ENCODE data around the gene ZMYND11.

The ZMYND11 gene

DNA sequence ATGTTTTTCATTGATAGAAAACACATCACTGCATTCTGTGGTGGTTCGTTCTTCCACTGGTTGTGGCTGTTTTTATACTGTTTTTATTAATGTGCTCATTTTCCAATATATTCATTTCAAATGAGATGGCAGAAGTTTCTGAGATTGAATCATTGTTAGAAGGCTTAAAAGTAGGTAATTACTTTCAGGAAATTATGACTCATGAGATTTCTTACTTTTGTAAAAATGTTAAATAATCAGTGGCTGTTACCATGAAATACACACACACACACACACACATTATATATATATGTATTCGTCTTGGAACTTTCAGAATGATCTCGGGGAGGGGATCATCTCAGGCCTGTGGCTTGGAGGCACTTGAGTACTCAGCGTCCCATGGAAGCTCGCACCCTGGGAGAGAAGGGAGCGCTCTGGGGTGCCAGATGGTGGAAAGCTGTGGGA, 66.1 kb downstream of the ZMYND11 start:
- DNase-seq: no peak

DNA sequence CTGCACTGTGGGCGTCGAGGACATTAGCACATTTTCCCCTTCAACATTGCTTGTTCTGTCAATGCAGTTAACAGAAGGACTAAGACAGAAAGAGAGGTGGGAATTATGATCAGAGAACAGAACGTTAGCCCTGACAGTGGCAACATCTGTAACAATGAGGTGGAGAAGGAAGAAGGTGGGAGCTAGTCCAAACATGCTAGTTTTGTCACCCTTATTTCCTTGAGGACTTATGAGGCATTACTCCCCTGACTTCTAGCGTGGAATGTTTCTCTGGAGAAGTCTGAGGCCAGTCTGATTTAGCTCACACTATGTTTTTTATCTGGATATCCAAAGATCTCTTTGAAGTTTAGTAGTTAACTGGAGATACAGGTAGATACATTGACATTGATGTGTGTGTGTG, 73.4 kb downstream of the ZMYND11 start:
- no peak for DNase-seq

DNA sequence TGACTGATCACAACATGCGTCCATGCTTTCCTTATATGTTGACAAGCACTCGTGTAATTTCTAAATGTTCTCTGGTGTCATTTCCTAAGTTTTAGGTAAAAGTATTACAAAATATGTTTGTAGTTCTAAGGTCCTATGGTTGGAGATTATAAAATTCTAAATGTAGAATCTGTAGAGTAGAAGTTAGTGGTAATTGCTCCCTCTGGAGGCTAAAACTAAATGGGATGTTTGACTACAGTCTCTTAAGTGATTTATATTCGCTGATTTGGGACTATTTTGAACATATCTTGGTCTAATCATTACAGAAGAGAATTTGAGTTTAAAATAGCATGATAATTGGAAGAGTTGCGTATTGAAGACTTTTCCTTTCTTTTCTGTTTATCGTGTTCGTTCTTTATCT, 74.1 kb downstream of the ZMYND11 start:
- no peak for DNase-seq

DNA sequence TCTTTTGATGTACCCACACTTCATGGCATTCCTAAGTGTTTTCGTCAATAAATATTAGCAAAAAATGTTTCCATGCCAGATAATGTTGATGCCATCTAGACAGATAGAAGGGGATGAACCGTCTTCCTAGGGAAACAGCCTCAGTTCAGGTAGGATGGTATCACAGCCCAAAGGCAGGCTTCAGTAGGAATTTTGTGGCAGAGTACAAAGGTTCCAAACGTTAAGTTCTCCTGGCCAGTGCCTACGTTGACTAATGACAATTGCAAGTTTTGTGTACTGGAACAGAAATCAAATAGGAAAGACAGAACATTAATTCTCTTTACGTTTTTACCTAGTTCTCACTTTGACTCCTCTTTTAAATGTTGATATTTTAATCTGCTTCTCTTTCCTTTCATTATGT, 75.0 kb downstream of the ZMYND11 start:
- no peak for DNase-seq

DNA sequence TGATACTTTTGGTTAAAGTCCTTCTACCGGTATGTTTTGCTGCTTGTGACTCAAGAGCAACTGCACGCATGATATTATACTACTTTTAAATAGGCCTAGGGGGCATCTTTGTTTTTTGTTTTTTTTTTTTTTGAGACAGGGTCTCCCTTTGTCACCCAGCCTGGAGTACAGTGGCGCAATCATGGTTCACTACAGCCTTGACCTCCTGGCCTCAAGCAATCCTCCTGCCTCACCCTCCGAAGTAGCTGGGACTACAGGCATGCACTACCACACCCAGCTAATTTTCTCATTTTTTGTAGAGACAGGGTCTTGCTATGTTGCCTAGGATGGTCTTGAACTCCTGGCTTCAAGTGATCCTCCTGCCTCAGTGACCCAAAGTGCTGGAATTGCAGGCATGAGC, 80.2 kb downstream of the ZMYND11 start:
- DNase-seq: no peak

DNA sequence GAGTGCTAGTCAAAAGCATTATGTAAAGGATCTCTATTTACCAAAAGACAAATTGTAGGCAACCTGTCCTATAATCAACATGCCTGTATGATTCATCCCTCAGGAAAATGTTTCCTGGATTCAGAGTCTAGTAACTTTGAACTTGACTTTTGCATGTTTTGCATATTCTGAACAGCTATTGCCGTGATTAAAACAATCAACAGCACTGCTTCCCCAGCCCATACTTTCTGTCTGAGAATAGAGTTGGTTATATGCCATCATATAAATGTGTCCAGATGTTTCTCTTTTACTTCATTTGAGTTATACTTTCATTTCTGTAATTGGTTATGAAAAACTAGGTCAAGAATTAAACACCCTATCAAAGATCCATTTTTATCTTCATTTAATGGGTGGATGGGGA, 83.5 kb downstream of the ZMYND11 start:
- no peak for DNase-seq

DNA sequence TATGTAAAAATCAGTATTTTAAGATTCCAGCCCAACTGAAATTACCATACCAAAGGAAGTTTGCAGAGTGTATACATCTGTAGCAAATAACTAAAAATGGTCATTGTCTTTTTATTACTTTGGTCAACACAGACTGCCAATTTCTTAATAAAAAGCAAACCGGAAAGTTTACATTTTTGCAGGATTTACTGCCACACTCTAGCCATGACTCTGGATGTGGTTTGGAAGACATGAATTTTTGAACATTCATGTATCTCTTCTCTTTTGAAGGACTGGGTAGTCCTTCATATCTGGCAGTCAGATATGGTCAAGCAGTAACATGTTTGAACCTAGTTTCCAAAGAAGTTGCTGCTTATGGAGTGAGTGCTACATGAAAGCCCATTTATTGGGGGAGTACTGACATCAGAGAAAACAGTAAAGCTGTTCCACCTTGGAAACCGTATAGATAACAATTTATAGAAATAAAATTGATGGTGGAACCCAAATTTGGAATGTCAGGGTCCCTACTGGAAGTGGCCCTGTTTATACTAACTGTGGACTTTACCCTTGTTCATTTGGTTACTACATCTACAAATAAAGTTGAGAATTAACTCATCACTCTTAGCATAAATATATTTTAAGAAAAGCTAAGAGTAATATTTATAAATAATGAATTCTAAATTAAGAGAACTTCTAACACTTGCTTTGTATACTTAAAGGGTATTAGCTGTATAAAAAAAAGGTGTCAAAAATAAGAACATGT, 84.6 kb downstream of the ZMYND11 start:
- DNase-seq: no peak

DNA sequence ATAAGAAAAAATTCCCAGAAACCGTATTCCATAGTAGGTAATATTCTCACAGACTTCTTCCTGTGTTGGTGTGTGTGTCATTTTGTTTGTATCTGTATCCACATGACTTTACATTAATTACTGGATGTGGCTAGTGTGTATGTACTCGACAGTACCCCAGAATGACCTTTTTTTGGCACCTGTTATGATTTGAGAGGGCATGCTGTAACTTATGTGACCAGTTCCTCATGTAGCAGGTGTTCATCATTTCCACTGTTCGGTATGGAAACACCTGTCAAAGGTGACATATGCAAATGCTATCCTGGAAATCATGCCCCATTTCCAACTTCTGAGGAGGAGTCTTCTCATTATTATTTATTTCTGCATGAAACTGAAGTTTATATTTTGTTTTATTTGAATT, 89.3 kb downstream of the ZMYND11 start:
- no peak for DNase-seq

DNA sequence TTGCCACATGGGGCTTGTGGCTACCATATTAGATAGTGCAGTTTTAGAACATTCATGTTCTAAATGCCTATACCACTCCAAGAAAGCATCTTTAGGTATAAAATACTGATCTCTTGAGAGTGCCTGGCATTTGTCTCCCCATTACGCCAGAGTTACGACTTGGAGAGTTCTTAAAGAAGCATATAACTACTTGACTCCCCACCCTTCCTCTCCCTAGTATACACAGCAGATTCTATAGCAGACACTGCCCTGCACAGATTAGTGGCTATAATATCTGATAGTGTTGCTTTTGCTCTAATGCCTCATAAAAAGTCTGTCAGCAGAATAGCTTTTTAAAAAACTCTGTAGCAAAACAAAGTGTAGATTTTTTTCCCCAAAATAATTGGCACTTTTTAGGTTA, 90.8 kb downstream of the ZMYND11 start:
- DNase-seq: no peak

DNA sequence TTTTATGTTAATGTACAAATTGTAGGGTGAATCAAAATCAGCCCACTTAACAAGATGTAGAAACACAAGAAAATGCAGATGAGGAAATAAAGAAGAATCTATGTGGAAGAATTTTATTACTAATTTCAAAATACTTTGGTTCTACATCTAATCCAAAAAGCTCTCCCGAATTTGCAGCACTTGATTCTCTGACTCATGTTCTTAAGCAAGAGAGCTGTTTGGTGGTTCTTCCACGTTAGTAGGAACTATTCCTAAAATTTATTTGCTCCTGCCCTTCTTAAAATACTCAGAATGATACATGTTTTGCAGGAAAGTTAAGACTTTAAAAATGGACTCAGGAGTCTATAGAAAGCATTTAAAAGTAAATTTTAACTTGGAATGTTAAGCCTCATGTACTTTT, 91.8 kb downstream of the ZMYND11 start:
- DNase-seq: no peak

DNA sequence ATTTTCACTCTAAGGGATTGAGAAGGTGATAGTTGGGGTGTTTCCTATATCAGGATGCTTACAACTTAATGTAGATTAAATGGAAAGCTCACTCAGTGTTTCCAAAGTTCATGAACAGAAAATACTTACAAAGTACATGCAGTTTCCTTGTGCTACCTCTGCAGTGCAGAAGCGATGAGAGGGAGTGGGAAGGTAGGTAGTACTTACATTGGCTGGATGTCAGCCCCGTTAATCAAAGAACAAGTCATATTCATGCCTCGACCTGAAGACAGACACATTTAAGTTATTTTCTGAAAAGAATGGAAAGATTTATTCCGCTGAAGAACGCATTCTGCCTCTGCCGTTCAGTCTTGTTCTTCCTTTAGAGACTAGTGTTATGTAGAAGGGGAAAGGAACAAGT, 93.1 kb downstream of the ZMYND11 start:
- DNase-seq: no peak

DNA sequence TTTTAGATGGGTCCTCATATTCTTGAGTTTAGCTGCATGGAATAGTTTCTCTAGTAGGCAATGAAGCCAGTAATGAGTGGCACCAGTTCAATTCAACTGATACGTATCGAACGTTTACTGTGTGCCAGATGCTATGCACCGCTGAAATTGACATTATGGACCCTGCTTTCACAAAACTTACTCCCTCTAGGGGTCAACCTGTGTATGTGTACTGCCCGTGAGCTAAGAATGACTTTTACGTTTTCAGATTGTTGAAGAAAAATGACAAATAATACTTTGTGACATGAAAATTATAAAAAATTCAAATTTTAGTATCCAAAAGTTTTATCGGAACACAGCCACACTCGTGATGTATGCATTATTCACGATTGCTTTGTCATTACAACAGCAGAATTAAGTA, 95.5 kb downstream of the ZMYND11 start:
- DNase-seq: no peak

DNA sequence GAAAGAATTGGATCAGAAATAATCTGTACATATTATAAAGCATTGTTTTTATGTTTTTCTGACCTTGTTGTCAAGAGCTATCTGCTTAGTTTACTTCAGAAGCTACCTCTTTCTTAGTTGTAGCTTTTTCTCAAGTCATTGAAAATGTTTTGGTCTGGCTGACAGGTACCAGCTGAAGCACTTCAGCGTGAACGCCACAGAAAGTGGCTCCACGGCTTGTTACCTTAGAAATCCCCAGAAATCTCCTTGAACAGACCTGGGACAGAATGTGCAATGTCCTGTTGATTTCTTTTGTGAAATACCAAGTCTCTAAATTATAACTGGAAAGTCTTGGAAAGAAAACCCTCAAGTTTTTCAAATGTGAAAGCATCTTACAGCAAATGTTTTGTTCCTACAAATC, 96.8 kb downstream of the ZMYND11 start:
- no peak for DNase-seq

DNA sequence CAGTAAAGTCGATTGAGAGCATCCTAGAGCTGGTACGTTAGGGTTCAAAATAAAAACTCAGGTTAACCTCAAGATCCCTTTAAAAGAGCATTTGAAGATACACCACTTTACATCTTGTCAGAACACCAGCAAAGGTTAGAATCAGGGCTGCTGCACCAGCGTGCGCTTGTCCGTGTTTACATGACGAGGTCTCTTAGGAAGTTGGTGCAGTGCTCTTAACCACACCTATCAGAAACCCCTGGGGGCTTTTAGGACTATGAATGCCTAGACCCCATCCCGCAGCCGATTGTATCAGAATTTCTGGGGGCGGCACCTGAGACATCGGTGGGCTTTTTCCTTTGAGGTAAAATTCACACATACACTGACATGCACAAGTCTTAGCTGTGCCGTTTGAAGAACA, 97.6 kb downstream of the ZMYND11 start:
- no peak for DNase-seq

DNA sequence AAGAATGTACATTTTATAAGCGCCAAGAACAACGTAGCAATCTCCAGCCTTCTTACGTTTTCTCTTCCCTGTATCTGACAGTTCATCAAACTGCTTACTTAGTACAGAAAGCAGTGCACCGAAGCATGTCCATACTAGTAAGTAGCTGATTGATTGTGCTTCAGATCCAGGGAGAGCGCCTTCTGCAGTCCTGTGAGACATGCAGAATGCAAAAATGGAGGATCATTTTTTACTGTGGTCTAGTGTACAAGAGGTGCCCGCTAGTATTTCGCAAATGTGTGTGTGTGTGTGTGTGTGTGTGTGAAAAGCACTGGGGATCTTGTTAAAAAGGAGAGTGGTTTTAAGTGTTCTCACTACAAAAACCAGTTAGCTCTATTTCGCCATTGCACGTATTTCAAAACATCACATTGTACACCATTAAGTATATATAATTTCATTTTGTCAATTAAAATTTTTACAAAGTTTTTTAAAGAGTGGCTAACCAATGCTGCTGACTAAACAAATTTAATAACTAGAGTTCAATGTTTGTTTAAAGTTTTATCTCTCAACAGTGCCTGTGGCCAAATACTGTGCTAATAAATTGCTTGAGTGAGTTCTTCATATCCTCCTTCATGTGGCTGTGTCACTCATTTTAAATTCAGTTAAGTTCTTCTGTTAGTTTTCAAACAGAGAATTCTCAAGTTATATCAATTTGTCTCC, 99.6 kb downstream of the ZMYND11 start:
- no peak for DNase-seq

DNA sequence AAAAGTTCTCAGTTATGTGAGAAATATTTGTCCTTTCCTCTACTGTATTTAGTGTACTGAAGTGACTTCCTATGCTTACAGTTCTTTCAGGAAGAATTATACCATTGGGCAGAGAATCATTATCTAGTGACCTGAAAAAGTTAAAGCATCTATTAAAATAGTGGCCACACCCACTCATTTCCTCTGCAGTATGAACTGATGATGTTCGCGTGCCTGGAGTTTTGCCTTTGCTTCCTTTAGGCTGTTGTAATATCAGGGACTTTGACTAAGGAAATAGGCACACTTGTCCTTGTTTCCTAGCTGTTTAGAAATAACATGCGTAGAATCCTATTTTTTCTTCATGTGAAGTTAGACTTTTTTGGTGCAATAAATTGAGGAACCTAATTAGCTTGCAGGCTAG, 100.7 kb downstream of the ZMYND11 start:
- DNase-seq: no peak

DNA sequence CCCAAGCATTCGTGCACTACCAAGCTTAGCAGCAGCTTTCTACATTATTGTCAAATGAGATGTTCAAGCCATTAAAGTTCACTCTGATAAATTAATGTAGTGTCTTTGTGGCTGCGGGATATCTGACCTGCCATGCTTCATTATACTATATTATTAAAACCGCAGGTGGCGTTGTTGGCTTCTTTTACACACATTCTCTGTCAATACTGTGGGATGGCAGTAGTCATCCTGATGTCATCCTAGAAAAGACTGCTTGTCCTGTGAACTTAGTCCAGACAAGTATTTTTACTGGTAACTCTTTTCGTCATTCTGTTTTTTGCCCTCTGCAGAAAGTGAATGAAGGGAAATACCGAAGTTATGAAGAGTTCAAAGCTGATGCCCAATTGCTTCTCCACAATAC, 103.9 kb downstream of the ZMYND11 start:
- DNase-seq: no peak

DNA sequence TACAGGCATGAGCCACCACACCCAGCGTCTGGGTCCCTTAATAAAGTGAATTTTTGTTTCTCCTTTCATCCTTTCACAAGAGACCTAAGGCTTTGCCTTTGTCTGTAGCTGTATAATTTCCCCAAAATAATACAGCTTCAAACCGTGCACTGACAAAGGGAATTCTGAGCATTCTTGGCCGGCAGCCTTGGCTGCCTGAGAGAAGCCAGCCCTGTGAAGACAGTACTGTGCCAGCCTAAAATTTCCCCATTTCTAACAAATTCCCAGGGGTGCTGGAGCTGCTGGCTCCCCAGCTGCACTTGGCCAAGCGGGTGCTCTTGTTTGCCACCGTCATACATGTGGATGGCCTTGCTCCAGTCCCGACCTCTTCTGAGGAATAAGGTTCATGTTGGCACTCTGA, 106.2 kb downstream of the ZMYND11 start:
- DNase-seq: no peak

DNA sequence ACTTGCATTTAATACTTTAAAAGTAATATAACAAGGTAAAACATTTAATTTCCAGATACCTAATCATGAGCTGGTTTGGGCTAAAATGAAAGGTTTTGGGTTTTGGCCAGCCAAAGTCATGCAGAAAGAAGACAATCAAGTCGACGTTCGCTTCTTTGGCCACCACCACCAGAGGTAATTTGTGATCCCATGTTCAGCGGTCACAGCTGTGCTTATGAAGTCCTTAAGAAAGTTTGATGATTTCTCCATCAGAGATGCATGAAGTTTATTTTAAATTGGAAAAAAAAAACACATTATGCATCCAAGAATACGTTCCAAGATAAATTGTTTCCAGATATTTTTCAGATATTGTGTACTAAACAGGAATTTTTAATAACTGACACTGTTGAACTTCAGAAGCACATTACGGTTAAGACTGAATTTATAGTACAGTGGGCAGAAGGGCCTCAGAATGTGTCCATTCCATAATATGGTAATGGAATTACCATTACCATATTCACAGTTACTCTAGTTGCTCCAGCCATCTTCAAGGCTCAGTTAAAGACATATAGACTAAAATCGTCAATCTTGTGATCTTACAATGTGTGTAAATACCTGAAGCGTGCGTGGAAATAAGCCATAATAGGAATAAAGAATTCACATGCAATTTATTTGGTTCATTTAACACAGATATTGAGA, 106.8 kb downstream of the ZMYND11 start:
- no peak for DNase-seq

DNA sequence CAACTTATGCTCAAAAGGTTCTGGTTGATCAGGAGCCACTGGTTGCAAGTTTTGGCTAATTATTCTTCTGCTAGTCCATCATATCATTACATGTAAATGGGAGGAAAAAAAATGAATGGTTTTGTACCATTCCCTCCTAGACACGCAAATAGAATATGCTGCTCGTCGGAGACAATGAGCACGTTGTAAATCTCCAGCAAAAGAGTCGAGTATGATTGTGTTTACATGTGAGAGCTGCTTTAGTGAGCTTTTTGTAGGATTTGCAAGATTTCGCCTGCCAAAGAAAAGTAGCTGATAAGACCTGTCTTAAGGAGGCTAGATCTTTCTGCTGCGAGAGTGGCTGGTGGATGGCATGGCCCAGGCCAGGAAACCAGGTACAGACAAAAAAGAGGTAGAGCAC, 109.0 kb downstream of the ZMYND11 start:
- DNase-seq: no peak

DNA sequence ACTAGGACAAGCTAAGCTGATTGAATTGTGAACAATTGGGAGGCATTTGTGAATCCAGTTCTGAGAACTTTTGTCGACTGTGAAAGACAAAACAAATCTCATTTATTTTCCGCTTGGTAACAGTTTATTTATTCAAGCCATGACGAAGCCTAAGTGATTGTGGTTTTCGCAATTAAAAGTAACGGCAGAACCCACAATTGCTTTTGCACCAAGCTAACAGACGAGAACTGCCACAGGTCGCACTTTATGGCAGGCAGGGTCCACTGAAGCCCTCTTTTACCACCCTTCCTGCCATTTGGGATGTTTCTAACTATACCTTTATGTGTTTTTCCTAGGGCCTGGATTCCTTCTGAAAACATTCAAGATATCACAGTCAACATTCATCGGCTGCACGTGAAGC, 111.2 kb downstream of the ZMYND11 start:
- DNase-seq: no peak

DNA sequence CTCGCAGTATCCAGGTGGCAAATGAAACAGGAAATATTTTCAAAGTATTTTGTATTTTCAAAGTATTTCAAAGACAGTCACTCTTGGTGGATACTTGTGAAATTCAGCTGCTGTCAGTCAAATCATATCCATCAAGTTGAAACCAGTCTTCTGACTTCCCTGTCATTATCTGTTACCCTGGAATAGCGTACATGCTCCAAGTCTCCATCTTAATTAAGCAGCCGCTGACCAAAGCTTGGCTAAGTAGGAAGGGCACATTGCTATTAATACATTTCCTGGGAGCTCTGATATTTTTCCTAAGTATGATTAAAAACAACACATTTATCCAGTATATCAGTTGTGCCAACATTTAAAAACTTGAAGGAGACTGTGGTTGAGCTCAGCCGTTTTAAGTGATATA, 112.2 kb downstream of the ZMYND11 start:
- no peak for DNase-seq

DNA sequence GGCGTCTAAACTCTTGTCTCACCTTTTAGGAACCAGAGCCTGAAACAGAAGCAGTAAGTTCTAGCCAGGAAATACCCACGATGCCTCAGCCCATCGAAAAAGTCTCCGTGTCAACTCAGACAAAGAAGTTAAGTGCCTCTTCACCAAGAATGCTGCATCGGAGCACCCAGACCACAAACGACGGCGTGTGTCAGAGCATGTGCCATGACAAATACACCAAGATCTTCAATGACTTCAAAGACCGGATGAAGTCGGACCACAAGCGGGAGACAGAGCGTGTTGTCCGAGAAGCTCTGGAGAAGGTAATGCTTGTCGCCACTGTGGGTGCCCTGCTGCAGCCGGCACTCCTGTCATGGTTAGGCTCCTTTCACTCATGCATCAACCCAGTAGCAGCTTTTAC, 113.1 kb downstream of the ZMYND11 start:
- DNase-seq: no peak

DNA sequence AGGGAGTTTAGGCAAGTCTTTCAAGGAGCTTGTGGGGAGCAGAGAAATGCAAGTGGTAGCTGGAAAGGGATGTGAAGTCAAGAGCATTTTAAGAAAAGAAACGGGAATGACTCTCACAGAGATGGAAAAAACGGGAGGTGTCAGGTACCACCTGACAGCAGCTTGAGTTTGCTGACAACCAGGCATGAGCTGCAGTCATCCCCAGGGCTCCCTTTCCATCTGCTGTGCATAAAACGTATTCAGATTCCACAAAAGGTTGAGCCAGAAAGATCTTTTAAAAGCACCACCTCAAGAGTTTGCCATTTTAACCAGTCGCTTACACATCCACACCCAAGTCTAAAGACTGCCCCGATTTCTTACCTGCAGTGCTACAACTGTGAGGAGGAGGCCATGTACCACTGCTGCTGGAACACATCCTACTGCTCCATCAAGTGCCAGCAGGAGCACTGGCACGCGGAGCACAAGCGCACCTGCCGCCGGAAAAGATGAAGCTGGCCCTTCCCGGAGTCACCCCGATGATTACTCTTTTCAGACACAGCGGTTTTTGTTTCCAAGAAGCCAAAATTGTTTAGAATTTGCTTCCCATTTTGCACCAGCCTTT, 116.8 kb downstream of the ZMYND11 start:
- no peak for DNase-seq

Measured in right forelimb (tissue), 1 donor.